NOMO-1 treated with dmso at 0.1 percent for 144 hours (cell line): ENCODE results near the gene PTH2.

Experiments
- DNase-seq: peaks from one replicate; lab custom pipeline; 2025; ENCODE audit not compliant: unreplicated experiment; lab: John Stamatoyannopoulos, UW

PTH2 gene

GRCh38 chr19:49415102-49415809 is 8.0 kb downstream of the PTH2 start:
- DNase-seq, result no peak

DNA sequence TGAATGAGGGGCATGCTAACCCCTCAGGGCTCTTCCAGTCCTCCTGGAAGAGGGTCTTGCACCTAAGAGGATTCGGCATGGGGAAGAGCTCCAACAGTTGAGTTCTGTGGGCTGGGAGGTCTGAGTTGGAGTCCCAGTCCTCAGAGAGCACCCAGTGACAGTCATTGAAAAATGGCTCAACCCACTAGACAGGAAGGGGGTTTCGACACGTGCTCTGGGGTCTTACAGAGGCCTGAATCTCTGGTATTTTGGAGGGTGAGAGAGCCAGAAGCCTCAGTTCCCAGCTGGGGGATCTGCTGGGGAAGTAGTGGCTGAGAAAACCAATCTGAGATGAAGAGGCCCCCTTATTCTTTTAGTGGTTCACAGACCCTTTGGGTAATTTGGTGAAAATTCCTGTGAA is 9.0 kb downstream of the PTH2 start:
- DNase-seq, result no peak

DNA sequence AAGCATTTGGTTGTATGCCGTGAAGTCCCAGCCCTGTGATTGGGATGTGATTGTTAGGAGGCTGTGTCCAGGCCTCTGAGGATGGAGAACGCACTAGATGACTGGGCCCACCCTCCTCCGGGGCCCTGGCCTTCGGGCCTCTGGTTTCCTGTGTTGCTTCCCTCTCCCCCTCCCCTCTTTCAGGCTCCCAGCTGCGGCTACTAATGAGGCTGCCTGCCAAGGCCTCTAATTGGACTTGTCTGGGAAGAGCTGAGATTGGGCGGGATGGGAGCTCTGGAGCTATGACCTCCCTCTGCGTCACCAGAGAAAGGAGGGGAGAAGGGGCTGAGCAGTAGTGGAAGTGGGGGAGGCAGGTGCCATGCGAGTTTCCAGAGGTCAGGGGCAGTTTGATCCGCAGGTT is 9.9 kb downstream of the PTH2 start:
- no peak for DNase-seq

GRCh38 chr19:49411681-49412326 is 11.4 kb downstream of the PTH2 start:
- DNase-seq, result no peak

GRCh38 chr19:49409441-49410029 is 13.7 kb downstream of the PTH2 start:
- peak; percentile 67 for DNase-seq

- no peak for DNase-seq
Observed at GRCh38 chr19:49408816-49409440, 14.3 kb downstream of the PTH2 start.

DNA sequence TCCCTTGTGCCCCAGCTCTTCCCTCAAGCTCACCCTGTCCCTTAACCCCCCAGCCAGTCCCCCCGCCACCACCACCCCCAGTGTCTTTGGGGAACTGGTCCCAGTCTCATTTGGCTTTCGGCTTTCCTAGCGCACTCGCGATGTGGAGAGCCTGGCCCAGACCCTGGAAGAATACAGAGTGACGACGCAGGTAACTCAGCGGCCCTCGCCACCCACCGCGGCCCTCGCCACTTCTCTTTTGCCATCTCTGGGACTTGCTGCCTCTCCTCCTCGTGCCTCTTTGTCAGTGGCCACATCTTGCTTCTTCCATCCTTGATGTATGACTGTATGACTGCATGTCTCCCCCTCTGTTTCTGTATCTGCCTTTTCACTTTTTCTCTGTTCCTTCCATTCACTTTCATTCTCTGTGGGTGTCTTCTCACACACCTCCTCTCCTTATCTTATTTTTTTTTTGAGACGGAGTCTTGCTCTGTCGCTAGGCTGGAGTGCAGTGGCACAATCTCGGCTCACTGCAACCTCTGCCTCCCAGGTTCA is 15.7 kb downstream of the PTH2 start:
- no peak for DNase-seq

- no peak for DNase-seq
Observed at GRCh38 chr19:49407079-49407478, 16.2 kb downstream of the PTH2 start.

DNA sequence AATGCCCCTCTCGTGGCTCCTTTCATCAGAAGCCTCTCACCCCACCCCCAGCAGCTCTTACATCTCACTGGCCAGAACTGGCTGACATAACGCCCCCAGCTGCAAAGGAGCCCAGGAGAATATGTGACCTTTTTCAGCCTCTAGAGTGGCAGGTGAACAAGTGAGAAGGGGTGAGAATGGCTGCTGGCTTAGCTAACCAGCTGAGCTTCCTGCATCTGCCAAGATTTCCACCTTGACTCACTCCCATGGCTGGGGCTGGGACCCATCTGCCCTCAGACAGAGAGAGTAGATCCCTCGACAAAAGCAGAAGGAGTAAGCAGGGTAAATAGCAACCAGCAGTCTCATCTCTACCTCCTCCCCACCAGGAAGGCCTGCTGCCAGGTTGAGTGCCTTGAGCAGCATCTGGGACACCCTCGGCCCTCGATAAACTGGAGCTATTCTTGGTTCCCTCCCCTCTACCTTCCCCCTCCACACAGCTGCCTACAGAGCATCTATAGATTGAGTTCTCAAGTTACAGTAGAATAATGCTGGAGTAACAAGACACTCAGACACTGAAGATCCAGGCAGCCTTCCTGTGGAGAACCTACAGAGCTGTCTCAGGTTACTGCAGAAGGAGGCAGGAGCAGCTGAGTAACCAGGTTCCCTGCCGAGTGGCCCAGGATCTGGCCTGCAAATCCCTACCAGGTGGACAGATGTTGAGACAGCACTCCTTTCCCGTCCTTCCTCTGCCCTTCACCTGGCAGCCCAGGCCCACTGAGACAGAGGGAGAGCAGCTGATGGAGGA is 19.6 kb downstream of the PTH2 start:
- DNase-seq, result no peak

DNA sequence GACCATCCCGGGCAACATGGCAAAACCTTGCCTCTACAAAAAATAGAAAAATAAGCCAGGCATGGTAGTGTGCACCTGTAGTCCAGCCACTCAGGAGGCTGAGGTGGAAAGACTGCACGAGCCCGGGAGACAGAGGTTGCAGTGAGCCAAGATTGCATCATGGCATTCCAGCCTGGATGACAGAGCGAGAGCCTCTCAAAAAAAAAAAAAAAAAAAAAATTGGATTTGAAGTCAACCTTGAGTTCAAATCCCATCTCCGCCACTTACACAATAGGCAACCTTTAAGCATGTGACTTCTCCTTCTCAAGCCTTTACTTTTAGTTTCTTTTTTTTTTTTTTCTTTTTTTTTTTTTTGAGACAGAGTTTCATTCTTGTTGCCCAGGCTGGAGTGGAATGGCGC is 23.2 kb downstream of the PTH2 start:
- DNase-seq, result no peak

DNA sequence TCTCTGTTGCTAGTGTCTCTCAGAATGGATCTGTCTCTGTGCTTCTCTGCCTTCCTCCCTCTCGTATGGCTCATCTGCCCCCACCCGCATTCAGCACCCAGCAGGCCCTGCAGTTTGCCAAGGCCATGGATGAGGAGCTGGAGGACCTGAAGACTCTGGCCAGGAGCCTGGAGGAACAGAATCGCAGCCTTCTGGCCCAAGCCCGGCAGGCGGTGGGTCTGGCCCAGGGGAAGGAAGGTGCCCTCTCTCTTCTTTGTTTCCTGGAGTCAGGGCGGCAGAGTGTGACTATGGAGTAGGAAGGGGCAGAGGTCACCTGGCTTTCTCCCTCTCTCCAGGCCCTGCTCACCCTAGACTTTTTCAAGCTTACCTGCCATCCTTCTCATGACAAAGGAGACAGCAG is 24.3 kb downstream of the PTH2 start:
- no peak for DNase-seq

DNA sequence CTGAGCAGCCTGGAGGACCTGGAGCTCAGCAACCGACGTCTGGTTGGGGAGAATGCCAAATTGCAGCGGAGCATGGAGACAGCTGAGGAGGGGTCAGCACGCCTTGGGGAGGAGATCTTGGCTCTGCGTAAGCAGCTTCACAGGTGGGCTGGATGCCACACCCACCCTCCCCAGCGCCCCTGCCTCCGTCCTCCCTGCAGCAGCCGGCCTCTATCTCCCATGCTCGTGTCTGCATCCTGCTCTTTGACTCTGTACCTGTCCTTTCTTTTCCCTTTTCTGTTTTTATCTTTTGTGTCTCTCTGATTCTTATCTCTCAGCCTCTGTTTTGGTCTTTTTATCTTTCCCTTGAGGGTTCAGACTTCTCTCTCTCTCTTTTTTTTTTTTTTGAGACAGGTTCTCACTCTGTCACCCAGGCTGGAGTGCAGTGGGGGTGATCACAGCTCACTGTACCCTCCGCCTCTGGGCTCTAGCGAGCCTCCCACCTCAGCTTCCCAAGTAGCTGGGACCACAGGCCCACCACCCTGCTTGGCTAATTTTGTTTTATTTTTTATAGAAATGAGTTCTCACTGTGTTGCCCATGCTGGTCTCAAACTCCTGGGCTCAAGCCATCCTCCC is 25.1 kb downstream of the PTH2 start:
- no peak for DNase-seq

GRCh38 chr19:49396738-49397505 is 26.3 kb downstream of the PTH2 start:
- no peak for DNase-seq

DNA sequence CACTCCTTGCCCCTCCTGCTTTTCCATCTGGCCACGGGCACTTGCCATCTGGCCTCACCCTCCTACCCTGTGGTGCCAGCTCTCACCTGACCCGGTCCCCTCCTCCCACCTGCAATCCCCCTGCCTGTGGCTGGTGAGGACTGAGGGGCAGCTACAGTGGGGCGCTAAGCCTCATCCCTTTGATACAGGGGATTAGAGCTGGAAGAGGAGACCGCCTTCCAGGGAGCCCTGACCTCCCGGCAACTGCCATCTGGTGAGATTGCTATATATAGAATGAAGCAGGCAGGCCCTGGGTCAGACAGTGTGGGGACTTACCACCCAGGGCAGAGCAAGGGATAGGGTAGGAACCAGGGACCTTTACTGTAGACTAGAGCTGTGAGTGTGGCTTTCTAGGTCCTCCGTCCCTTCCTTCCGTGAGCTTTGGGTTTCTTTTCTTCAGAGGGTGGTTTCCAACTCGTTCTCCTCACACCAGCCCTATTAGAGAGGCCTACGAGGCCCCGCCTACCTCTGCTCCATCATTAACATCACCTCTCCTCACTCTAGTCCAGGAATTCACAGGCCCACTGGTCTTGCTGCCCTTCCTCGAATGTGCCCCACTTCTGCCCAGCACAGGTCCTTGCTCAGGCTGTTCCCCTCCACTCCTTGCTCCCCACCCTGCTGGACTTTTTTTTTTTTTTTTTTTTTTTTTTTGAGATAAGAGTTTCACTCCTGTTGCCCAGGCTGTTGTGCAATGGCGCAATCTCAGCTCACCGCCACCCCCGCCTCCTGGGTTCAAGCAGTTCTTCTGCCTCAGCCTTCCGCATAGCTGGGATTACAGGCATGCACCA is 27.4 kb downstream of the PTH2 start:
- no peak for DNase-seq

GRCh38 chr19:49393881-49394280 is 29.4 kb downstream of the PTH2 start:
- no peak for DNase-seq

GRCh38 chr19:49391581-49392399 is 31.5 kb downstream of the PTH2 start:
- DNase-seq, result peak; percentile 42

GRCh38 chr19:49390929-49391359 is 32.3 kb downstream of the PTH2 start:
- no peak for DNase-seq
